Panc1 (cell line): ENCODE measurements around the gene ZNF573. TPM values are rescaled to one million over a fixed set of nuclear protein-coding genes. Genes with fewer than 3 reads are reported as not detected.
A peak's percentile ranks its signal among the peaks of the same experiment; 100 is the strongest.

Experiments
- ATAC-seq: fragments of 200-7000 bp; cut with Tn5 transposase; 2 replicates; pipeline ENCODE4 v1.9.1; 2020; ENCODE audit warnings: mild to moderate bottlenecking, moderate library complexity
- BruUV-seq: library from RNA; stranded (reverse); fragments of 400-500 nt; replicated peaks from 2 replicates; lab custom pipeline; 2021; lab: Mats Ljungman, UMichigan
- CTCF ChIA-PET: fragments of 300-600 bp; sonication (Branson Sonifier 250); formaldehyde crosslinking; loops from one replicate; lab custom pipeline; 2022; ENCODE audit warnings: antibody characterized with exemption; lab: Charles Lee
- POLR2A ChIA-PET: fragments of 300-600 bp; sonication (Branson Sonifier 250); formaldehyde crosslinking; loops from one replicate; lab custom pipeline; 2022; ENCODE audit warnings: antibody characterized with exemption; lab: Charles Lee
- DNase-seq: peaks from one replicate; pipeline ENCODE4 v3.0.0-alpha.2; 2010; ENCODE audit warnings: low read depth, low spot score
- H3K27ac ChIP-seq: 2 replicates; pipeline ENCODE4 v1.5.1; 2011; ENCODE audit warnings: mild to moderate bottlenecking, low read length, inconsistent platforms
- H3K27me3 ChIP-seq: fragments of 200-500 bp; sonication (Bioruptor generic); 2 replicates; pipeline ENCODE4 v1.6.0; 2014; ENCODE audit warnings: low read length, inconsistent platforms; ENCODE audit not compliant: control insufficient read depth, insufficient read depth
- H3K36me3 ChIP-seq: fragments of 200-500 bp; sonication (Bioruptor generic); 2 replicates; pipeline ENCODE4 v1.5.1; 2014; ENCODE audit warnings: inconsistent platforms, mild to moderate bottlenecking, low read length, moderate library complexity; ENCODE audit not compliant: control insufficient read depth, insufficient read depth
- H3K4me1 ChIP-seq: 2 replicates; pipeline ENCODE4 v1.5.1; 2011; ENCODE audit warnings: inconsistent platforms, mild to moderate bottlenecking, low read length, moderate library complexity; ENCODE audit not compliant: control insufficient read depth, insufficient read depth
- H3K4me3 ChIP-seq, 2 experiments: 2 replicates each; pipeline ENCODE4 v1.5.1; 2011 to 2012; ENCODE audit warnings: low read depth in 2 of 2, low read length in 2 of 2, mild to moderate bottlenecking in 2 of 2, inconsistent platforms in 1 of 2, moderate library complexity in 1 of 2
- H3K9me3 ChIP-seq: fragments of 200-500 bp; sonication (Bioruptor generic); 2 replicates; pipeline ENCODE4 v1.5.1; 2014; ENCODE audit warnings: low read depth, mild to moderate bottlenecking, inconsistent platforms, low read length, moderate library complexity; ENCODE audit not compliant: control insufficient read depth, insufficient read depth
- CTCF ChIP-seq: fragments of 450-650 bp; IDR thresholded peaks from 2 replicates; pipeline ENCODE4 v1.5.1; 2017; ENCODE audit warnings: mild to moderate bottlenecking
- POLR2AphosphoS5 ChIP-seq: IDR thresholded peaks from 2 replicates; pipeline ENCODE4 v1.6.1; 2012; ENCODE audit warnings: mild to moderate bottlenecking, low read depth, low read length, moderate library complexity
- SIN3A ChIP-seq: IDR thresholded peaks from 2 replicates; pipeline ENCODE4 v1.6.1; 2012; ENCODE audit warnings: low read depth, mild to moderate bottlenecking, low read length, moderate library complexity, borderline replicate concordance; ENCODE audit not compliant: insufficient read depth
- TCF7L2 ChIP-seq: IDR thresholded peaks from 2 replicates; pipeline ENCODE4 v1.6.1; 2011; ENCODE audit warnings: mild to moderate bottlenecking, low read depth, low read length, inconsistent platforms
- in situ Hi-C: cut with HindIII; loops from 2 replicates; pipeline ENCODE4 v1.10.0; 2016; ENCODE audit warnings: low sequenced_read_pairs, low pct_unique_long_range_greater_than_20kb
- intact Hi-C: fragments of 100-400 bp; cut with micrococcal nuclease; formaldehyde crosslinking; loops from one replicate; pipeline ENCODE4 v1.10.0; 2022; ENCODE audit not compliant: unreplicated experiment
- total RNA-seq: library from RNA; stranded (reverse); gene quantifications from one replicate; pipeline ENCODE4 v1.2.1, GENCODE V29; 2021; ENCODE audit not compliant: unreplicated experiment
- TF ChIP-seq, protein P1 (sequence below), 2 experiments: IDR thresholded peaks; 2 replicates each; pipeline ENCODE4 v1.6.1; 2011 to 2012; ENCODE audit warnings: low read depth in 2 of 2, control low read depth in 1 of 2, low read length in 1 of 2, mild to moderate bottlenecking in 1 of 2, moderate library complexity in 1 of 2; ENCODE audit not compliant: insufficient read depth in 1 of 2

ZNF573 gene
- total RNA-seq, 1 experiment from 2014 or later, result 13.3 TPM

- DNase-seq, result no peak
- H3K27me3 ChIP-seq, result no peaks in the 10 kb centered on the region
- peaks cover 25% of the 10 kb centered on the region for H3K9me3 ChIP-seq
- CTCF ChIA-PET, result no interaction called here
- no peaks in the 10 kb centered on the region for H3K4me1 ChIP-seq
- H3K4me3 ChIP-seq, result peak overlapping the region in 1 of 2 experiments; percentile 25; a peak in 1 of 4 replicates
- no peaks in the 10 kb centered on the region for H3K36me3 ChIP-seq
- no peak overlapping the region for H3K27ac ChIP-seq
- intact Hi-C loops, result no loop called here
- TF ChIP-seq TCF7L2 (no peak), SIN3A (no peak), POLR2AphosphoS5 (no peak), CTCF (no peak)
- TF ChIP-seq, protein P1, sequence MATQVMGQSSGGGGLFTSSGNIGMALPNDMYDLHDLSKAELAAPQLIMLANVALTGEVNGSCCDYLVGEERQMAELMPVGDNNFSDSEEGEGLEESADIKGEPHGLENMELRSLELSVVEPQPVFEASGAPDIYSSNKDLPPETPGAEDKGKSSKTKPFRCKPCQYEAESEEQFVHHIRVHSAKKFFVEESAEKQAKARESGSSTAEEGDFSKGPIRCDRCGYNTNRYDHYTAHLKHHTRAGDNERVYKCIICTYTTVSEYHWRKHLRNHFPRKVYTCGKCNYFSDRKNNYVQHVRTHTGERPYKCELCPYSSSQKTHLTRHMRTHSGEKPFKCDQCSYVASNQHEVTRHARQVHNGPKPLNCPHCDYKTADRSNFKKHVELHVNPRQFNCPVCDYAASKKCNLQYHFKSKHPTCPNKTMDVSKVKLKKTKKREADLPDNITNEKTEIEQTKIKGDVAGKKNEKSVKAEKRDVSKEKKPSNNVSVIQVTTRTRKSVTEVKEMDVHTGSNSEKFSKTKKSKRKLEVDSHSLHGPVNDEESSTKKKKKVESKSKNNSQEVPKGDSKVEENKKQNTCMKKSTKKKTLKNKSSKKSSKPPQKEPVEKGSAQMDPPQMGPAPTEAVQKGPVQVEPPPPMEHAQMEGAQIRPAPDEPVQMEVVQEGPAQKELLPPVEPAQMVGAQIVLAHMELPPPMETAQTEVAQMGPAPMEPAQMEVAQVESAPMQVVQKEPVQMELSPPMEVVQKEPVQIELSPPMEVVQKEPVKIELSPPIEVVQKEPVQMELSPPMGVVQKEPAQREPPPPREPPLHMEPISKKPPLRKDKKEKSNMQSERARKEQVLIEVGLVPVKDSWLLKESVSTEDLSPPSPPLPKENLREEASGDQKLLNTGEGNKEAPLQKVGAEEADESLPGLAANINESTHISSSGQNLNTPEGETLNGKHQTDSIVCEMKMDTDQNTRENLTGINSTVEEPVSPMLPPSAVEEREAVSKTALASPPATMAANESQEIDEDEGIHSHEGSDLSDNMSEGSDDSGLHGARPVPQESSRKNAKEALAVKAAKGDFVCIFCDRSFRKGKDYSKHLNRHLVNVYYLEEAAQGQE (IDR thresholded peaks at IDR 0.05; ENCODE audit: insufficient read depth in 1 of 2, low read depth in 2 of 2, low read length in 1 of 2), result no peak
- POLR2A ChIA-PET, result no interaction called here
- no TSS peak for BruUV-seq
- in situ Hi-C loops, result no loop called here
- ATAC-seq, result no peak
Measured at GRCh38 chr19:37691881-37692504, 87.4 kb downstream of the ZNF573 start.

Other genes starting within 250 kb of the ZNF573 start
- gene ZNF571, start 184.8 kb downstream of the ZNF573 start, total RNA-seq, result 6.2 TPM
- 0.39 TPM for gene ZNF540, start 184.7 kb downstream of the ZNF573 start, total RNA-seq
- gene ZFP30, start 124.1 kb downstream of the ZNF573 start, total RNA-seq, result 22.0 TPM
- 17.3 TPM for gene ZNF607, start 59.8 kb downstream of the ZNF573 start, total RNA-seq
- gene WDR87, start 127.0 kb upstream of the ZNF573 start, total RNA-seq, result not detected
- 66.3 TPM for gene SIPA1L3, start 127.6 kb upstream of the ZNF573 start, total RNA-seq